T-helper 17 cell (primary cell): ENCODE results near the gene MYL10. TPM values are rescaled to one million over a fixed set of nuclear protein-coding genes. Genes with fewer than 3 reads are reported as not detected.
"Not testable (repeated sequence)": the region's sequence is repeated elsewhere in the genome, so short reads cannot be mapped to it uniquely, and the experiment has no call there.

ENCODE experiments used
- ATAC-seq: fragments of 150-1000 bp; cut with Tn5 transposase; 2 replicates; pipeline ENCODE4 v1.10.0; 2021; ENCODE audit warnings: mild to moderate bottlenecking, moderate library complexity
- DNase-seq, 3 donors: peaks; one replicate each; pipeline versions ENCODE4 v3.0.0 to v3.0.0-alpha.2; 2020 to 2021
- H3K9me3 ChIP-seq: one replicate; pipeline ENCODE4 v1.7.0; 2013; ENCODE audit warnings: low read length, mild to moderate bottlenecking; ENCODE audit not compliant: control insufficient read depth, poor library complexity, severe bottlenecking
- H3K27ac Mint-ChIP-seq: one replicate; pipeline ENCODE4 v1.8.0; 2022; ENCODE audit warnings: mild to moderate bottlenecking, moderate library complexity, mixed read lengths
- H3K27me3 Mint-ChIP-seq: one replicate; pipeline ENCODE4 v1.8.0; 2022; ENCODE audit warnings: mixed read lengths
- H3K36me3 Mint-ChIP-seq: one replicate; pipeline ENCODE4 v1.8.0; 2022; ENCODE audit warnings: low read depth, mixed read lengths
- H3K4me1 Mint-ChIP-seq: one replicate; pipeline ENCODE4 v1.8.0; 2022; ENCODE audit warnings: mild to moderate bottlenecking, mixed read lengths
- H3K4me3 Mint-ChIP-seq: one replicate; pipeline ENCODE4 v1.8.0; 2022; ENCODE audit warnings: mild to moderate bottlenecking, moderate library complexity, mixed read lengths
- total RNA-seq, 4 donors: library from RNA in 2 of 4; stranded (reverse) in 2 of 4; gene quantifications; one replicate each; pipeline ENCODE4 v1.2.3 and lab custom pipeline; 2022 to 2026

The MYL10 gene
- total RNA-seq, 2 donors from 2014 or later, result not detected

GRCh38 chr7:101608772-101609713, 20.1 kb downstream of the MYL10 start:
- DNase-seq (no peak), ATAC-seq (no peak)
- Mint-ChIP-seq H3K27me3 (peaks cover 10% of the 10 kb centered on the region), H3K27ac (no peak overlapping the region), H3K4me1 (no peaks in the 10 kb centered on the region), H3K36me3 (no peaks in the 10 kb centered on the region), H3K4me3 (no peak overlapping the region)
- H3K9me3 ChIP-seq, result no peaks in the 10 kb centered on the region

DNA sequence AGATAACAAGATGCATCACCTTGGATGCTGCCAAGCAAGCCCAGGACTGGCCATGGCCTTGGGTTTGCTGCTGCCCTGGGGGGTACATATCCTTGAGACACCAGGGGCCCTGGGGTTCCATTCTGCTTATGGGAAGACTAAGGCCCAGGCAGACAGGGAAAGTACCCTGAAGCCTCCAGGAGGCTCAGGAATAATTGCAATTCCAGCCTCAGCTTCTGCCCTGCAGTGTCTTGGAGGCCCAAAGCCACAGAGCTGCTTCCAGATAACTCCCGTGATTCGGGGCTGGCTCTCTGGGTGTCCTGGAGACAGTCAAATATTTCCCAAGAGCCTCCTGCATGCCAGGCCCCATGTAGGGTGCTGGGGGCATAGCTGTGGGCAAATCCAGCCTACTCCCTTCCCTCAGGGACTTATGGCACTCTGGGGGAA, 22.6 kb downstream of the MYL10 start:
- no peaks in the 10 kb centered on the region for H3K9me3 ChIP-seq
- Mint-ChIP-seq H3K4me1 (no peaks in the 10 kb centered on the region), H3K27ac (no peak overlapping the region), H3K4me3 (no peak overlapping the region), H3K36me3 (no peaks in the 10 kb centered on the region), H3K27me3 (peaks cover 6% of the 10 kb centered on the region)
- no peak for ATAC-seq
- no peak for DNase-seq

DNA sequence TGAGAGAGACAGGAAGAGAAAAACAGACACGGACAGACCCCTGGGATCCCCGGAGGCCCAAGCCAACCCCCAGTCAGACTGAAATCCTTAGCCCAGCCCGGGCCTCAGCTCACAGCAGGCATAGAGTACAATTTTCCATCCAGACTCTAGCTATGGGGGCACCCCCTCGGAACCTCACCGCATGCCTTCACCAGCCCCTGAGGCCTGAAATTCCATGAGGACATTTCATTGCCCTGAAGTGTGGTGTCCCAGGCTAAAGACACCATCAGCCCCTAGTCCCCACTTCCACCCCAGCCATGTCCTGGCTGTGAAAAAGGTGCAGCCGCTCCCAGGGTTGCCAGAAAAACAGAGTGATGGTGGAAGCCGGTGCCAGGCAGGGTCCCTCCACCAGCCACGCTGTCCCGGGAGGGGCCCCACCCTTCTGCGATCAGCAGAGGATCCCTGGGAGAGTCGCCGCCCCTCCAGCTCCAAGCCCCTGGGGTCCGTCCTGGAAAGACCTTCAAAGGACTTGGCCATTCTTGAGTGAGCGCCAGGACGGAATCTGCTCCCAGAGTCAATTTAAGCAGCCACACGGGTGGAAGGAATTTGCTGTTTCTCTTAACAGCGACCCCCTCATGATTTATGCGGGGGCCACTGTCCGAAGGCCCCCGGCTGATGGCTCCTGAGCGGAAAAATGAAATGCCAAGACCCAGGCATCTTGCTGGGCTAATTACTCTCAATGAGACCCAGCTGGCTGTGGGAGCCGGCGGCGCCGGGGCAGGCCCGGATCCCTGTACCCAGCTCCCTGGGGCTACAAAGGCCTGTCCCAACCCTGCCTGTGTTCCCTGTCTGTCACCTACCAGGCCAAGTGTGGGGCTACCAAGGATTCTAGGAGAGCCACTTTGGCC, 23.2 kb downstream of the MYL10 start:
- ATAC-seq, result no peak

DNA sequence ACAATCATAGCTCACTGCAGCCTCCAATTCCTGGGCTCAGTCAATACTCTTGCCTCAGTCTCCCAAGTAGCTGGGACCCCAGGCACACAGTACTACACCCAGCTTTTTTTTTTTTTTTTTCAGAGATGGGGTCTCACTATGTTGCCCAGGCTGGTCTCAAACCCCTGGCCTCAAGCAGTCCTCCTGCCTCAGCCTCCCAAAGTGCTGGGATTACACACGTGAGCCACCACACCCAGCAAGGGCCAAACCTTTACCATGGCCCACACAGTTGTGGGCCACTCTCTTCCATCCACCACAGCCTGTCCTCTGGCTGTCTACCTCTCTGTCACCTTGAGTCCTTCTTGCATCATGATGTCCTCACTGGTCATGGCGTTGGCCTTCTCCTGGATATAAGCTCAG, 24.2 kb downstream of the MYL10 start:
- ATAC-seq, H3K9me3 ChIP-seq, H3K36me3 Mint-ChIP-seq, H3K4me1 Mint-ChIP-seq, H3K27me3 Mint-ChIP-seq, H3K27ac Mint-ChIP-seq, H3K4me3 Mint-ChIP-seq, DNase-seq: not testable (repeated sequence)

More for the DNA sequence above, 23.2 kb downstream of the MYL10 start:
- H3K4me3 Mint-ChIP-seq, result no peak overlapping the region
- H3K27me3 Mint-ChIP-seq, result peaks cover 6% of the 10 kb centered on the region
- H3K27ac Mint-ChIP-seq, result no peak overlapping the region
- H3K9me3 ChIP-seq, result no peaks in the 10 kb centered on the region
- H3K4me1 Mint-ChIP-seq, result no peaks in the 10 kb centered on the region
- no peak for DNase-seq
- no peaks in the 10 kb centered on the region for H3K36me3 Mint-ChIP-seq

GRCh38 chr7:101604331-101604933, 24.7 kb downstream of the MYL10 start:
- no peak overlapping the region for H3K27ac Mint-ChIP-seq
- no peak for DNase-seq

DNA sequence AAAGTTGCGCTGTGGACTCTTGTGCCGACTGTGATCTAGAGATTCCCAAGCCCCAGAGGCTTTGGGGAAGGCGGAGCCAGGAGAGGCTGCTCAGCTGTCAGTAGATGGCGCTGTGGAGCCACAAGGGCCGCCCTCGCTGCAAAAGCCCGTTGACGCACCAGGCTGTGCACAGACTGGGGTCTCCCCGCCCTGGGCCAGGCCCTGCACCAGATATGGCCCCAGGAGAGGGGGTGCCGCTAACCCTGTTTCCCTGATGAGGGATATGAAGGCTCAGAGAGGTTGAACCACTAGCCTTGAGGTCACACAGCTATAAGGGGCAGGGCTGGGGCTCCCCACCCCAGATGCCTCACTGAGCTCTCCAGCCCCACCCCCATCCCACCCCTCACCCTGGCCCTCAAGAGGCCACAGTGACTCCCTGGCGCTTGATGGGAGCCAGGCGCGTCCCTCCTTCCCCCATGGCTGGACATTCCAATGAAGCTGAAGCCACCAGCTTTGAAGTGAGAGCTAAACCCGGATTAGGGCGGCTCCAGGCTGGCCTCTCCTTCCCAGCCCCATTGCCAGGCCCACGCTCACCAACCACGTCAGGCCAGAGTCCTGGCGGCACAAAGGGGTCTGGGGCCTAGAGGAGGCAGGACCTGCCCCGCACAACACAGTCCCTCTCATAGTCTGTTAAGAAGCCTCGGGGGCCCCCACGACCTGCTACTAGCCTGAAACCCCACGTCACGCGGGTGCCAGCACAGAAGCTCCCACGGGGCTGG, 26.4 kb downstream of the MYL10 start:
- H3K9me3 ChIP-seq, result no peaks in the 10 kb centered on the region
- peak; percentile 81 for ATAC-seq
- Mint-ChIP-seq H3K4me1 (no peaks in the 10 kb centered on the region), H3K4me3 (no peak overlapping the region), H3K27me3 (peaks cover 6% of the 10 kb centered on the region), H3K27ac (no peak overlapping the region), H3K36me3 (no peaks in the 10 kb centered on the region)
- DNase-seq, result peak; percentile 34 to 66 (median 46)

More at GRCh38 chr7:101604331-101604933, 24.7 kb downstream of the MYL10 start:
- H3K9me3 ChIP-seq, result no peaks in the 10 kb centered on the region
- no peak for ATAC-seq
- no peaks in the 10 kb centered on the region for H3K4me1 Mint-ChIP-seq
- H3K36me3 Mint-ChIP-seq, result no peaks in the 10 kb centered on the region
- H3K27me3 Mint-ChIP-seq, result peaks cover 6% of the 10 kb centered on the region
- H3K4me3 Mint-ChIP-seq, result no peak overlapping the region

DNA sequence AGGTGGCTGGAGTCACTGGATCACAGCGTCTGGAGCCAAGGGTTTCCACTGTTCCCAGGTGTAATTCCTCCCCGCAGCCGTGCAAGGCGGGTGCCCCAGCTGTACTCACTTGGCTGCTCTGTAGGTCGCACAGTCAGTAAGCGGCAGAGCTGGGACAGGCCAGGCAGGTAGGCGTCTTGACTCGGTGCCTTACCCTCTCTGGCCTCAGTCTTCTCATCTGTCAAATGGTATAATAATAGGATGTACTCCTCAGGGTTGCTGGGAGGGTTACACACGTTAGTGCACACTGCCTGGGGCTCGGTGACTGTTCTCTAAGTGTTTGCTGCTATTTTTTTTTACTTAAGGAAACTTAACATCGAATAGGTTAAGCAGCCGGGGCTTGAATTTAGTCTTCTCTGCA, 27.0 kb downstream of the MYL10 start:
- Mint-ChIP-seq H3K36me3 (no peaks in the 10 kb centered on the region), H3K4me3 (no peak overlapping the region), H3K4me1 (no peaks in the 10 kb centered on the region), H3K27ac (no peak overlapping the region), H3K27me3 (peaks cover 6% of the 10 kb centered on the region)
- ATAC-seq (no peak), DNase-seq (no peak)
- no peaks in the 10 kb centered on the region for H3K9me3 ChIP-seq

- ATAC-seq, result no peak
- no peak overlapping the region for H3K27ac Mint-ChIP-seq
- H3K27me3 Mint-ChIP-seq, result peaks cover 6% of the 10 kb centered on the region
- H3K4me3 Mint-ChIP-seq, result no peak overlapping the region
- no peaks in the 10 kb centered on the region for H3K36me3 Mint-ChIP-seq
- no peak for DNase-seq
- H3K4me1 Mint-ChIP-seq, result peaks cover under 1% of the 10 kb centered on the region
- H3K9me3 ChIP-seq, result no peaks in the 10 kb centered on the region
These were observed 29.3 kb downstream of the MYL10 start for GRCh38 chr7:101599787-101600186.

DNA sequence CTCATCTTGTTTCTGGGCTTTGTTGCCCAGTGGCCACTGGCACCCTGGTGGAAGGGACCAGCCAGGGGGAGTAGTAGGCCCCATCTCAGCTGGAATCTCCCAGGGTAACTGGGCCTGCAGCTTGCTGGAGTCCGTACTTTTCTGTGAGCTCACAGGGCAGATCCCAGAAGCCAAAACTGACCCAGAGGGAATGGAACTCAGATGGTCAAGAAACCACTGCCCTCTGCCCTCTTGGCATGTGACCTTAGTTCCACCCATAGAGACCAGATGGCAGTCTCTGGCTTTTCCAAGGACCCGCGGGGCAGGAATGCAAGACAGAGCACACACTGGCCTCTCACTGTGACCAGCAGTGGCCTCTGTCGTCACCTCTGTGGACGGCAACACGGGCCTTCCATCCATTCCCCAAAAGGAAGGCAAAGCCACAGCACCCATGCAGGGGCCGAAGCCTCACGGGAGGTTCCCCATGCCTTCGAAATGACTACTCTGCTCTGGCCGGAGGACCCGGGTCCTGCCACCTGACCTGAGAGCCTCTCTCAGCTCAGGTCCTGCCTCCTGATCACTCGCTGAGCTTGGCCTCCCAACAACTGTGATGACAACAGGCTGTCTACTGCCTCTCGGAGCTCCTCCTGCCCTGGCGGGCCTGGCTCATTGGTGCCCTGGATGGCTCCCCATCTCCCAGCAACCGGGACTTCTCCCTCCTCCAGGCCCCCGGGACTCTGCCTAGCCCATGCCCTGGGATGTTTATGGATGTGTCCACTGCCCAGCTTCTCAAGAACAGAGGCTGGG, 29.9 kb downstream of the MYL10 start:
- no peaks in the 10 kb centered on the region for H3K9me3 ChIP-seq
- Mint-ChIP-seq H3K27me3 (peaks cover 6% of the 10 kb centered on the region), H3K4me3 (no peak overlapping the region), H3K36me3 (no peaks in the 10 kb centered on the region), H3K4me1 (peaks cover 3% of the 10 kb centered on the region), H3K27ac (no peak overlapping the region)
- DNase-seq (no peak), ATAC-seq (no peak)

DNA sequence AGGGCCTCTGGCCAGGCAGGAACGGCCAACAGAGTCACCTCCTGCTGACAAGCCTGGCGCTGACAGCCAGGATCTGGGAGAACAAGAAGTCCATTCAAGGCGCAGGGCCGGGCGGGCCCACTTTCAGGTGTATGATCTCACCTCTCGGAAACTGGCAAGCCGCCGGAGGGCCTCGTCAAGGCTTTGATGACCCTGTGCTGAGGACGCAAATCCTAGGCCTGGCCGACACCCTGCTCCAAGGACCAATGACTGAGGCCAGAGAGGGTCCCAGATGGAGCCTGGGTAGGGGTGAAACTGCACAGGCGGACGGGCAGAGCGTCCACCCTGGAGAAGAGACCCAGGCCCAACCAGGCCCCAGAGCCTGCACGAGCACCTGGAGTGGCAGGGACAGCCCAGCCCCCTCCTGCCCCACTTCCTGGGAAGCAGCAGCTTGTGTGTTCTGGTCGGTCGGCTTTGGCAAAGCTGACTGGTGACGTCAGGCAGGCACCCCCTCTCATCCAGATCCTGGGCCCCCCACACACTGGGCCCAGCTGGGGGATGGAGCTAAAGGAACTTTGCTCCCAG, 30.6 kb downstream of the MYL10 start:
- no peaks in the 10 kb centered on the region for H3K36me3 Mint-ChIP-seq
- DNase-seq (no peak), ATAC-seq (no peak)
- H3K27me3 Mint-ChIP-seq, result peaks cover 6% of the 10 kb centered on the region
- H3K27ac Mint-ChIP-seq, result no peak overlapping the region
- H3K4me1 Mint-ChIP-seq, result peaks cover 3% of the 10 kb centered on the region
- H3K9me3 ChIP-seq, result no peaks in the 10 kb centered on the region
- H3K4me3 Mint-ChIP-seq, result no peak overlapping the region

- Mint-ChIP-seq H3K4me3 (no peak overlapping the region), H3K27ac (no peak overlapping the region), H3K4me1 (peaks cover 3% of the 10 kb centered on the region), H3K36me3 (no peaks in the 10 kb centered on the region), H3K27me3 (peaks cover 6% of the 10 kb centered on the region)
- DNase-seq (no peak), ATAC-seq (no peak)
- no peaks in the 10 kb centered on the region for H3K9me3 ChIP-seq
These were observed 31.2 kb downstream of the MYL10 start for GRCh38 chr7:101597941-101598340.

- no peaks in the 10 kb centered on the region for H3K9me3 ChIP-seq
- peaks cover 3% of the 10 kb centered on the region for H3K4me1 Mint-ChIP-seq
- no peak overlapping the region for H3K4me3 Mint-ChIP-seq
- H3K27me3 Mint-ChIP-seq, result no peaks in the 10 kb centered on the region
- ATAC-seq (no peak), DNase-seq (no peak)
- H3K36me3 Mint-ChIP-seq, result no peaks in the 10 kb centered on the region
- no peak overlapping the region for H3K27ac Mint-ChIP-seq
These were observed 32.2 kb downstream of the MYL10 start for GRCh38 chr7:101596898-101597297.
